Activated B cell treated with CpG ODN at 0.5 μM for 24 hours (primary cell): ENCODE data around the gene ETFBKMT. TPM values are rescaled to one million over a fixed set of nuclear protein-coding genes. Genes with fewer than 3 reads are reported as not detected.

Source experiments
- ATAC-seq: fragments of 200-7000 bp; cut with Tn5 transposase; one replicate; pipeline ENCODE4 v1.10.0; 2021; ENCODE audit warnings: low read depth, mild to moderate bottlenecking, moderate library complexity
- CTCF ChIA-PET: fragments of 350-600 bp; sonication (Branson Sonifier 250); formaldehyde crosslinking; loops from one replicate; lab custom pipeline; 2021; ENCODE audit warnings: antibody characterized with exemption; lab: Charles Lee
- POLR2A ChIA-PET: fragments of 350-600 bp; sonication (Branson Sonifier 250); formaldehyde crosslinking; loops from one replicate; lab custom pipeline; 2021; ENCODE audit warnings: antibody characterized with exemption; lab: Charles Lee
- DNase-seq: peaks from one replicate; pipeline ENCODE4 v3.0.0; 2022
- H3K27ac Mint-ChIP-seq: one replicate; pipeline ENCODE4 v1.8.0; 2020; ENCODE audit warnings: mixed read lengths
- H3K27me3 Mint-ChIP-seq: one replicate; pipeline ENCODE4 v1.8.0; 2021; ENCODE audit warnings: mixed read lengths
- H3K36me3 Mint-ChIP-seq: one replicate; pipeline ENCODE4 v1.8.0; 2021; ENCODE audit warnings: low read depth, mixed read lengths
- H3K4me1 Mint-ChIP-seq: one replicate; pipeline ENCODE4 v1.8.0; 2021; ENCODE audit warnings: mixed read lengths
- H3K4me3 Mint-ChIP-seq: one replicate; pipeline ENCODE4 v1.8.0; 2020; ENCODE audit warnings: mild to moderate bottlenecking, mixed read lengths
- H3K9me3 Mint-ChIP-seq: one replicate; pipeline ENCODE4 v1.8.0; 2020; ENCODE audit warnings: mixed read lengths
- intact Hi-C: fragments of 100-400 bp; cut with micrococcal nuclease; formaldehyde crosslinking; loops from one replicate; pipeline ENCODE4 v1.15.1; 2024
- total RNA-seq: library from RNA; stranded (reverse); gene quantifications from 2 replicates; pipeline ENCODE4 v1.2.3, GENCODE V29; 2022
- TF ChIP-seq, protein P1 (sequence below): fragments of 200-600 bp; IDR thresholded peaks from one replicate; pipeline ENCODE4 v1.8.0; 2022; ENCODE audit warnings: antibody characterized with exemption, mild to moderate bottlenecking

The ETFBKMT gene
- total RNA-seq, 1 donor from 2014 or later, result 2.0 TPM

DNA sequence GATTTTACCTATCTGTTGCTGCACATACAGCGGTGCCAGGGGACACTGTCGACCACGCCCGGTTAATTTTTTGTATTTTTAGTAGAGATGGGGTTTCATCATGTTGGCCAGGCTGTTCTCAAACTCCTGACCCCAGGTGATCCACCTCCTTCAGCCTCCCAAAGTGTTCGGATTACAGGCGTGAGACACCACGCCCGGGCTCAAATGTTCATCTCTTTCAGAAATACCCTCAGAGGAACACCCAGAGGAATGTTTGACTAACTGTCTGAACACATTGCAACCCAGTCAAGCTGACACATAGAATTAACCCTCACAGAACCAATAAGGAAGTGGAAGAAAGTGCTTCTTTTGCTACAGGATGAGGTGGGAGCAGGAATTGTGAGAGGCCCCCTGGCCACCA lies 15.0 kb upstream of the ETFBKMT start:
- no peak for ATAC-seq
- ChIA-PET POLR2A (no interaction called here), CTCF (interaction anchor here (2.0 kb wide), 1 partner anchor 9 kb away, joined by 8 read pairs; no protein-coding TSS in a partner anchor)
- H3K27me3 Mint-ChIP-seq, result no peaks in the 10 kb centered on the region
- no peak overlapping the region for H3K27ac Mint-ChIP-seq
- no peak for DNase-seq
- H3K4me1 Mint-ChIP-seq, result peaks cover 30% of the 10 kb centered on the region
- intact Hi-C loops, result no loop called here
- H3K4me3 Mint-ChIP-seq, result no peak overlapping the region
- no peaks in the 10 kb centered on the region for H3K9me3 Mint-ChIP-seq
- H3K36me3 Mint-ChIP-seq, result no peaks in the 10 kb centered on the region
- TF ChIP-seq, protein P1, sequence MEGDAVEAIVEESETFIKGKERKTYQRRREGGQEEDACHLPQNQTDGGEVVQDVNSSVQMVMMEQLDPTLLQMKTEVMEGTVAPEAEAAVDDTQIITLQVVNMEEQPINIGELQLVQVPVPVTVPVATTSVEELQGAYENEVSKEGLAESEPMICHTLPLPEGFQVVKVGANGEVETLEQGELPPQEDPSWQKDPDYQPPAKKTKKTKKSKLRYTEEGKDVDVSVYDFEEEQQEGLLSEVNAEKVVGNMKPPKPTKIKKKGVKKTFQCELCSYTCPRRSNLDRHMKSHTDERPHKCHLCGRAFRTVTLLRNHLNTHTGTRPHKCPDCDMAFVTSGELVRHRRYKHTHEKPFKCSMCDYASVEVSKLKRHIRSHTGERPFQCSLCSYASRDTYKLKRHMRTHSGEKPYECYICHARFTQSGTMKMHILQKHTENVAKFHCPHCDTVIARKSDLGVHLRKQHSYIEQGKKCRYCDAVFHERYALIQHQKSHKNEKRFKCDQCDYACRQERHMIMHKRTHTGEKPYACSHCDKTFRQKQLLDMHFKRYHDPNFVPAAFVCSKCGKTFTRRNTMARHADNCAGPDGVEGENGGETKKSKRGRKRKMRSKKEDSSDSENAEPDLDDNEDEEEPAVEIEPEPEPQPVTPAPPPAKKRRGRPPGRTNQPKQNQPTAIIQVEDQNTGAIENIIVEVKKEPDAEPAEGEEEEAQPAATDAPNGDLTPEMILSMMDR, result no peak

DNA sequence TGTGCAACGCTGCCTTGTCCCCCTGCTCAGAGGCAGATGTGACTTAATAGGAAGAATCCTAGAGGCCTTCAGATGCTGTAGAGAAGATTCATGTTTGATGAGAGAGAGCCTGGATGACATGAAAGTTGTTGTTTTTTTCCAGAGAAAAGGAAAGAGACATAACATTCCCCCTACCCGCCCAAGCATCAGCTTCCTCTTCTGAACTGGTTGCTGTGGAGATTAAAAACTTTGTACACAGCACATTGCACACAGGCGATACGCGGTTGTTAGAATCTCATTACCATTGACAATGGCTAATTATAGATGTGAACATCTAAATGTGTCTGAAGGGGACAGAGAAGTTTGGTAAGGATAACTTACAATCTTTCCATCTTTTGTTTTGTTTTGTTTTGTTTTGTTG lies 13.6 kb upstream of the ETFBKMT start:
- Mint-ChIP-seq H3K27me3 (no peaks in the 10 kb centered on the region), H3K27ac (peak overlapping the region; percentile 37), H3K4me1 (peaks cover 30% of the 10 kb centered on the region), H3K4me3 (peak overlapping the region; percentile 56), H3K36me3 (no peaks in the 10 kb centered on the region), H3K9me3 (no peaks in the 10 kb centered on the region)
- TF ChIP-seq, protein P1, result no peak
- peak; percentile 68 for ATAC-seq
- POLR2A ChIA-PET, result interaction anchor here (0.6 to 1.1 kb wide), 4 partner anchors 42 to 164 kb away, joined by 3 to 9 read pairs (median 8); no protein-coding TSS in a partner anchor
- DNase-seq, result no peak
- CTCF ChIA-PET, result interaction anchor here (0.9 kb wide), 1 partner anchor 8 kb away, joined by 3 read pairs; no protein-coding TSS in a partner anchor
- intact Hi-C loops, result no loop called here

DNA sequence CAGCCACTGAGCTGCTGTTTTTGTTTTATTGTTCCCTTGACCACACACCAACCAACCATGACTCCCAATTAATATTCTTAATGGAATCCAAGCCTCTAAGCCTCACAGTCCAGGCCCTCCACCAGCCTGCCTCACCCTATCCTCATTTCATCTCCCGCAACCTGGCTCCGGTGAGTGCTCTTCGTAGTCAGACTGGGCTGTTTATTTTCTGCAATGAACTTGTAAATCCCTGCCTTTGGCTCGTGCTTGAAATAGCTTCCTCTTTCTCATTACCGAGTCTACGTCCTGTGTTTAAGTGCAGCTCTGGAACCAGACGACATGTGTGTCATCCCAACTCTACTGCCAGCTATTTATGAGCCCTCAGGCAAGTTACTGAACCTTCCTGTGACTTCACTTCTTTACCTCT lies 12.4 kb upstream of the ETFBKMT start:
- H3K27ac Mint-ChIP-seq, result peak overlapping the region; percentile 42

GRCh38 chr12:31650918-31651317 lies 8.6 kb upstream of the ETFBKMT start:
- Mint-ChIP-seq H3K27me3 (no peaks in the 10 kb centered on the region), H3K27ac (no peak overlapping the region), H3K4me3 (no peak overlapping the region), H3K9me3 (no peaks in the 10 kb centered on the region), H3K36me3 (no peaks in the 10 kb centered on the region), H3K4me1 (peaks cover 26% of the 10 kb centered on the region)
- ChIA-PET CTCF (interaction anchor here (4.4 kb wide), 1 partner anchor 661 kb away, joined by 49 read pairs; no protein-coding TSS in a partner anchor), POLR2A (no interaction called here)
- TF ChIP-seq, protein P1, result no peak
- intact Hi-C loops, result loop anchor here (5.0 to 10.0 kb wide), 2 partner anchors 894 to 1006 kb away; no protein-coding TSS in a partner anchor
- no peak for ATAC-seq
- DNase-seq, result no peak

More for the DNA sequence above, 12.4 kb upstream of the ETFBKMT start:
- intact Hi-C loops, result no loop called here
- TF ChIP-seq, protein P1, result no peak
- no peak for DNase-seq
- Mint-ChIP-seq H3K9me3 (no peaks in the 10 kb centered on the region), H3K4me3 (no peak overlapping the region), H3K36me3 (no peaks in the 10 kb centered on the region), H3K4me1 (peaks cover 30% of the 10 kb centered on the region), H3K27me3 (no peaks in the 10 kb centered on the region)
- peak; percentile 47 for ATAC-seq
- ChIA-PET CTCF (interaction anchor here (0.8 to 1.1 kb wide), 3 partner anchors 9 to 244 kb away, joined by 3 to 4 read pairs (median 3); no protein-coding TSS in a partner anchor), POLR2A (interaction anchor here (1.1 kb wide), 2 partner anchors 46 to 55 kb away, joined by 6 to 9 read pairs; no protein-coding TSS in a partner anchor)

DNA sequence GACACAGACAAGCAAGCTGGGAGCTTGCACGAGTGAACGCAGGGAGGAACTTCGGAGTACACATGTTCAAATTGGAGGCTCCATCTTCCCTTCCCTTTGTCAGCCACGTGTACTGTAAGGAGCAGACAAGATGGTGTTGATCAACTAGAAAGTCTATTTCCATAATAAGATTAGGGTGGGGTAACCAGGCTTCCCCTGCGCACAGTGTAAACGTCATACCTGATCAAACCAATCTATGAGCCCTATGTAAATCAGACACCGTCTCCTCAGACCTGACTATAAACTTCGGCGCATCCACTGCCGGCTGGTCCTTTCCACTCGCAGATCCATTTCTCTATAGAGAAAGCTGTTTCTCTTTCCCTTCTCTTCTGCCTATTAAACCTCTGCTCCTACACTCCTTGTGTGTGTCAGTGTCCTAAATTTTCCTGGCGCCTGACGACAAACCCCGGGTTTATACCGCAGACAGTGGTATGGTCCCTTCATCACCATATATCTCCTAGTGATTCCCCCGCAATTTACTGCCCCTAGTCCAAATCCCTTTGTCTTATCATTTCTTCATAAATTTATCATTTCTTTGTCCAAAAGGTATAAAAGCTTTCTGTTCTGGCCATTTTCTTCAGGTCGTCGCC lies 7.5 kb upstream of the ETFBKMT start:
- DNase-seq (no peak), ATAC-seq (no peak)
- POLR2A ChIA-PET, result interaction anchor here (0.5 to 1.9 kb wide), 7 partner anchors 61 to 607 kb away, joined by 3 to 14 read pairs (median 7); partner anchors contain the start of genes DENND5B and RESF1
- Mint-ChIP-seq H3K4me3 (no peak overlapping the region), H3K27ac (no peak overlapping the region), H3K36me3 (no peaks in the 10 kb centered on the region), H3K4me1 (peaks cover 15% of the 10 kb centered on the region), H3K9me3 (no peaks in the 10 kb centered on the region), H3K27me3 (no peaks in the 10 kb centered on the region)
- TF ChIP-seq, protein P1, result no peak
- intact Hi-C loops, result loop anchor here (5.0 to 10.0 kb wide), 2 partner anchors 893 to 1005 kb away; no protein-coding TSS in a partner anchor
- CTCF ChIA-PET, result interaction anchor here (1.1 to 4.4 kb wide), 11 partner anchors 11 to 713 kb away, joined by 3 to 49 read pairs (median 7); partner anchors contain the start of gene BICD1
